T-cell (primary cell): ENCODE data around the gene PPP6C. TPM values are rescaled to one million over a fixed set of nuclear protein-coding genes. Genes with fewer than 3 reads are reported as not detected.

Source experiments
- ATAC-seq, 4 experiments: fragments of 200-7000 bp in 3 of 4; fragments of 150-1000 bp in 1 of 4; cut with Tn5 transposase; replicated peaks in 1 of 4; 1 replicate in 3 of 4; 2 replicates in 1 of 4; pipeline ENCODE4 v1.10.0; 2021; ENCODE audit warnings: moderate library complexity in 3 of 4, mild to moderate bottlenecking in 2 of 4, moderate number of reproducible peaks in 1 of 4
- CTCF ChIA-PET, 2 donors: fragments of 300-600 bp; sonication (Branson Sonifier 250); formaldehyde crosslinking; loops; one replicate each; lab custom pipeline; 2022; ENCODE audit warnings: antibody characterized with exemption in 2 of 2; lab: Charles Lee
- POLR2A ChIA-PET, 2 donors: fragments of 300-600 bp; sonication (Branson Sonifier 250); formaldehyde crosslinking; loops; one replicate each; lab custom pipeline; 2022; ENCODE audit warnings: antibody characterized with exemption in 2 of 2; lab: Charles Lee
- DNase-seq, 35 experiments: peaks; one replicate each; pipeline versions ENCODE4 v3.0.0 to v3.0.0-alpha.2; 2013 to 2023
- H3K27ac ChIP-seq: one replicate; pipeline ENCODE4 v1.5.1; 2013; ENCODE audit warnings: low read length
- H3K27me3 ChIP-seq, 2 experiments: replicated peaks in 1 of 2; 1 replicate in 1 of 2; 2 replicates in 1 of 2; pipeline versions ENCODE4 v1.6.1 to v1.7.0; 2013; ENCODE audit warnings: low read length in 1 of 2, mixed read lengths in 1 of 2; ENCODE audit not compliant: control insufficient read depth in 2 of 2, insufficient read depth in 2 of 2; ENCODE audit errors: extremely low read depth in 1 of 2
- H3K36me3 ChIP-seq, 2 donors: 1 replicate in 1 of 2; 2 replicates in 1 of 2; pipeline versions ENCODE4 v1.6.1 to v1.7.0; 2013; ENCODE audit warnings: low read length in 1 of 2; ENCODE audit not compliant: control insufficient read depth in 2 of 2, insufficient read depth in 1 of 2; ENCODE audit errors: extremely low read depth in 1 of 2
- H3K4me1 ChIP-seq, 2 experiments: 1 replicate in 1 of 2; 2 replicates in 1 of 2; pipeline versions ENCODE4 v1.6.1 to v1.7.0; 2013; ENCODE audit warnings: low read length in 2 of 2, mixed read lengths in 1 of 2; ENCODE audit not compliant: insufficient read depth in 2 of 2, control insufficient read depth in 1 of 2; ENCODE audit errors: extremely low read depth in 1 of 2
- H3K4me3 ChIP-seq, 2 donors: 1 replicate in 1 of 2; 2 replicates in 1 of 2; pipeline versions ENCODE4 v1.5.1 to v1.7.0; 2013; ENCODE audit warnings: mild to moderate bottlenecking in 2 of 2, low read length in 1 of 2, moderate library complexity in 1 of 2; ENCODE audit not compliant: control insufficient read depth in 1 of 2; ENCODE audit errors: extremely low read depth in 1 of 2
- H3K9me3 ChIP-seq: 2 replicates; pipeline ENCODE4 v1.7.0; 2013
- H3K27ac Mint-ChIP-seq, 2 donors: one replicate each; pipeline ENCODE4 v1.8.0; 2020 to 2021; ENCODE audit warnings: mild to moderate bottlenecking in 2 of 2, mixed read lengths in 2 of 2
- H3K27me3 Mint-ChIP-seq, 2 donors: one replicate each; pipeline ENCODE4 v1.8.0; 2021 to 2022; ENCODE audit warnings: mixed read lengths in 2 of 2
- H3K36me3 Mint-ChIP-seq: one replicate; pipeline ENCODE4 v1.8.0; 2021; ENCODE audit warnings: mixed read lengths
- H3K4me1 Mint-ChIP-seq, 3 donors: one replicate each; pipeline ENCODE4 v1.8.0; 2020 to 2022; ENCODE audit warnings: mixed read lengths in 3 of 3, mild to moderate bottlenecking in 1 of 3
- H3K4me3 Mint-ChIP-seq, 3 donors: one replicate each; pipeline ENCODE4 v1.8.0; 2020 to 2022; ENCODE audit warnings: mild to moderate bottlenecking in 3 of 3, mixed read lengths in 3 of 3, moderate library complexity in 3 of 3
- H3K9me3 Mint-ChIP-seq, 3 donors: one replicate each; pipeline ENCODE4 v1.8.0; 2020 to 2022; ENCODE audit warnings: mixed read lengths in 3 of 3
- WGBS: methylation state at CpG from one replicate; pipeline ENCODE4 v1.1.5; 2013; ENCODE audit warnings: missing lambda C conversion rate; ENCODE audit not compliant: insufficient coverage; 5-methylcytosine and 5-hydroxymethylcytosine counted together
- total RNA-seq, 35 experiments: library from RNA in 6 of 35; stranded (reverse) in 6 of 35; fragments of 120-200 nt in 1 of 35; gene quantifications; one replicate each; pipeline versions ENCODE4 v1.2.1 to v1.2.4 and lab custom pipeline; 2013 to 2026

PPP6C gene
- total RNA-seq, 5 donors from 2014 or later (not counting 1 experiment from before 2014, with no cell fraction given): 34.0 to 42.7 (median 37.0) TPM

GRCh38 chr9:125150349-125151245, 39.0 kb downstream of the PPP6C start:
- ChIA-PET CTCF (no interaction called here), POLR2A (no interaction called here)
- H3K4me3 ChIP-seq: no peak overlapping the region
- no peaks in the 10 kb centered on the region for H3K27me3 Mint-ChIP-seq
- H3K9me3 Mint-ChIP-seq: no peaks in the 10 kb centered on the region
- no peaks in the 10 kb centered on the region for H3K27me3 ChIP-seq
- DNase-seq (no peak), ATAC-seq (no peak)
- no peak overlapping the region for H3K4me3 Mint-ChIP-seq
- no peaks in the 10 kb centered on the region for H3K9me3 ChIP-seq
- peaks cover 9 to 16% (median 12%) of the 10 kb centered on the region in 3 donors for H3K4me1 Mint-ChIP-seq
- 90% methylated on average over 8 of the region's 12 CpGs for WGBS
- peaks cover 0 to 57% of the 10 kb centered on the region in 2 donors for H3K36me3 ChIP-seq
- no peak overlapping the region for H3K27ac ChIP-seq
- H3K27ac Mint-ChIP-seq: peak overlapping the region in 1 of 2 donors; percentile 2
- H3K36me3 Mint-ChIP-seq: peaks cover 37% of the 10 kb centered on the region
- H3K4me1 ChIP-seq: no peaks in the 10 kb centered on the region

GRCh38 chr9:125147401-125147951, 42.1 kb downstream of the PPP6C start:
- no CpG with 5 or more reads among the region's 3 CpGs for WGBS
- no peaks in the 10 kb centered on the region for H3K27me3 Mint-ChIP-seq
- H3K36me3 Mint-ChIP-seq: peaks cover 21% of the 10 kb centered on the region
- ATAC-seq (no peak), DNase-seq (no peak)
- POLR2A ChIA-PET: no interaction called here
- no peaks in the 10 kb centered on the region for H3K27me3 ChIP-seq
- H3K4me1 ChIP-seq: peaks cover 0 to 9% of the 10 kb centered on the region in 2 experiments
- no peaks in the 10 kb centered on the region for H3K9me3 Mint-ChIP-seq
- peaks cover 18 to 30% (median 24%) of the 10 kb centered on the region in 3 donors for H3K4me1 Mint-ChIP-seq
- H3K36me3 ChIP-seq: peaks cover 0 to 30% of the 10 kb centered on the region in 2 donors
- H3K4me3 ChIP-seq: no peak overlapping the region
- peak overlapping the region in 1 of 2 donors; percentile 40 for H3K27ac Mint-ChIP-seq
- H3K27ac ChIP-seq: no peak overlapping the region
- no peak overlapping the region for H3K4me3 Mint-ChIP-seq
- H3K9me3 ChIP-seq: no peaks in the 10 kb centered on the region
- CTCF ChIA-PET: interaction anchor here (0.6 to 1.1 kb wide), 5 partner anchors 8 to 312 kb away, joined by 3 to 7 read pairs (median 4); no protein-coding TSS in a partner anchor

- Histone ChIP-seq H3K27ac (no peak overlapping the region), H3K4me1 (peaks cover 2 to 14% of the 10 kb centered on the region in 2 experiments), H3K27me3 (no peaks in the 10 kb centered on the region), H3K36me3 (peaks cover 0 to 19% of the 10 kb centered on the region in 2 donors), H3K4me3 (no peak overlapping the region), H3K9me3 (no peaks in the 10 kb centered on the region)
- POLR2A ChIA-PET: interaction anchor here in 1 of 2 donors (0.6 kb wide), 1 partner anchor 20 kb away, joined by 3 read pairs; no protein-coding TSS in a partner anchor
- H3K9me3 Mint-ChIP-seq: no peaks in the 10 kb centered on the region
- ATAC-seq (no peak), DNase-seq (peak in 1 of 35 experiments; percentile 22)
- peaks cover 24 to 42% (median 36%) of the 10 kb centered on the region in 3 donors for H3K4me1 Mint-ChIP-seq
- no peaks in the 10 kb centered on the region for H3K27me3 Mint-ChIP-seq
- WGBS: no CpG with 5 or more reads among the region's 4 CpGs
- H3K36me3 Mint-ChIP-seq: peaks cover 14% of the 10 kb centered on the region
- no peak overlapping the region for H3K4me3 Mint-ChIP-seq
- CTCF ChIA-PET: no interaction called here
- peak overlapping the region in 1 of 2 donors; percentile 40 for H3K27ac Mint-ChIP-seq
Measured at GRCh38 chr9:125146247-125146646, 43.4 kb downstream of the PPP6C start.

- H3K27me3 Mint-ChIP-seq: no peaks in the 10 kb centered on the region
- DNase-seq: no peak
- WGBS: no CpG with 5 or more reads among the region's 4 CpGs
- H3K9me3 ChIP-seq: no peaks in the 10 kb centered on the region
- H3K27ac Mint-ChIP-seq: no peak overlapping the region
- ChIA-PET CTCF (interaction anchor here in 1 of 2 donors (0.7 kb wide), 1 partner anchor 25 kb away, joined by 3 read pairs; no protein-coding TSS in a partner anchor), POLR2A (interaction anchor here in 1 of 2 donors (0.6 to 0.7 kb wide), 2 partner anchors 19 to 178 kb away, joined by 3 to 4 read pairs; no protein-coding TSS in a partner anchor)
- no peak overlapping the region for H3K4me3 Mint-ChIP-seq
- H3K36me3 Mint-ChIP-seq: peaks cover 6% of the 10 kb centered on the region
- no peaks in the 10 kb centered on the region for H3K27me3 ChIP-seq
- no peak for ATAC-seq
- H3K36me3 ChIP-seq: peaks cover 0 to 11% of the 10 kb centered on the region in 2 donors
- H3K27ac ChIP-seq: no peak overlapping the region
- H3K4me3 ChIP-seq: no peak overlapping the region
- peaks cover 24 to 44% (median 38%) of the 10 kb centered on the region in 3 donors for H3K4me1 Mint-ChIP-seq
- H3K4me1 ChIP-seq: peaks cover 2 to 14% of the 10 kb centered on the region in 2 experiments
- H3K9me3 Mint-ChIP-seq: no peaks in the 10 kb centered on the region
Measured at GRCh38 chr9:125145425-125145824, 44.2 kb downstream of the PPP6C start.

- no peaks in the 10 kb centered on the region for H3K9me3 Mint-ChIP-seq
- Histone ChIP-seq H3K4me1 (peaks cover 2 to 14% of the 10 kb centered on the region in 2 experiments), H3K9me3 (no peaks in the 10 kb centered on the region), H3K27ac (no peak within 1 kb of the TSS), H3K27me3 (no peaks in the 10 kb centered on the region), H3K36me3 (peaks cover 0 to 2% of the 10 kb centered on the region in 2 donors), H3K4me3 (peak within 1 kb of the TSS; percentile 49 to 59)
- CTCF ChIA-PET: interaction anchor here (0.6 to 2.1 kb wide), 11 partner anchors 12 to 372 kb away, joined by 3 to 9 read pairs (median 3); partner anchors contain the start of gene NR6A1 (in 1 of the 2)
- ATAC-seq: peak; percentile 99
- H3K4me1 Mint-ChIP-seq: peaks cover 32 to 50% (median 43%) of the 10 kb centered on the region in 3 donors
- POLR2A ChIA-PET: no interaction called here
- peaks cover 9% of the 10 kb centered on the region for H3K36me3 Mint-ChIP-seq
- H3K27ac Mint-ChIP-seq: peak within 1 kb of the TSS; percentile 79 to 82
- DNase-seq: peak; percentile 92 to 99 (median 98)
- no peaks in the 10 kb centered on the region for H3K27me3 Mint-ChIP-seq
- 2% methylated on average over 44 of the region's 46 CpGs for WGBS
- H3K4me3 Mint-ChIP-seq: peak within 1 kb of the TSS; percentile 87 to 93 (median 93)
Measured at GRCh38 chr9:125143377-125144090, 46.1 kb downstream of the PPP6C start, which contains the start of gene SCAI. Gene SCAI (minus strand): TSS chr9:125143528. CDS start chr9:125143437, 91 bp downstream.
